Measurements from ENCODE around the gene TUG1.

DNA sequence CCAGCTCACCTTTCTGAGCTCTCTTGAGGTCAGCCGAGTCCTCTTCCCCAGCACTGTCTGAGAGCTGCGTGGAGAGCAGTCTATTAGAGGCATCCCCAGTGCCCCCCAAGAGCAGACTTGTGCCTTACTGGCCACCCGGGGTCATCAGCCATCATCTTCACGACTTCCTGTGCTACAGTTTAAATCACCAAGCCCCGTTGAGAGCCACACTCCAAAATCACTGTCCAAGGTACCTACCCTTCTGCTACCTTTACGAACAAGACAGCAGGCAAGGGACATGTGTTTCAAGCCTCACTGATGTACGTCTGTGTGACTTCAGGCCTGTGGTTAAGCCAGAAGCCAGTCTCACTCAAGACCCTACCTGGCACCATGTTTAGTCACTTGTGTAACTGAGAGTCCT lies 35.6 kb upstream of the TUG1 start:
- TF ChIP-seq, protein P1, sequence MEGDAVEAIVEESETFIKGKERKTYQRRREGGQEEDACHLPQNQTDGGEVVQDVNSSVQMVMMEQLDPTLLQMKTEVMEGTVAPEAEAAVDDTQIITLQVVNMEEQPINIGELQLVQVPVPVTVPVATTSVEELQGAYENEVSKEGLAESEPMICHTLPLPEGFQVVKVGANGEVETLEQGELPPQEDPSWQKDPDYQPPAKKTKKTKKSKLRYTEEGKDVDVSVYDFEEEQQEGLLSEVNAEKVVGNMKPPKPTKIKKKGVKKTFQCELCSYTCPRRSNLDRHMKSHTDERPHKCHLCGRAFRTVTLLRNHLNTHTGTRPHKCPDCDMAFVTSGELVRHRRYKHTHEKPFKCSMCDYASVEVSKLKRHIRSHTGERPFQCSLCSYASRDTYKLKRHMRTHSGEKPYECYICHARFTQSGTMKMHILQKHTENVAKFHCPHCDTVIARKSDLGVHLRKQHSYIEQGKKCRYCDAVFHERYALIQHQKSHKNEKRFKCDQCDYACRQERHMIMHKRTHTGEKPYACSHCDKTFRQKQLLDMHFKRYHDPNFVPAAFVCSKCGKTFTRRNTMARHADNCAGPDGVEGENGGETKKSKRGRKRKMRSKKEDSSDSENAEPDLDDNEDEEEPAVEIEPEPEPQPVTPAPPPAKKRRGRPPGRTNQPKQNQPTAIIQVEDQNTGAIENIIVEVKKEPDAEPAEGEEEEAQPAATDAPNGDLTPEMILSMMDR (IDR thresholded peaks at IDR 0.05): no peak
- TF ChIP-seq POLR2A (IDR thresholded peaks at IDR 0.05): no peak

Measured in adrenal gland (tissue), 5 donors.